CD14-positive monocyte (primary cell): ENCODE results near the gene DRGX. TPM values are rescaled to one million over a fixed set of nuclear protein-coding genes. Genes with fewer than 3 reads are reported as not detected.

Source experiments
- DNase-seq, 3 donors: peaks; one replicate each; pipeline ENCODE4 v3.0.0-alpha.2; 2011 to 2022
- H2AFZ ChIP-seq: 2 replicates; pipeline ENCODE4 v1.6.0; 2012; ENCODE audit warnings: mild to moderate bottlenecking, low read depth, low read length, inconsistent platforms; ENCODE audit not compliant: insufficient read depth, poor library complexity, severe bottlenecking
- H3K27ac ChIP-seq, 2 donors: 1 replicate in 1 of 2; 2 replicates in 1 of 2; pipeline ENCODE4 v1.5.1; 2012 to 2013; ENCODE audit warnings: low read length in 2 of 2, control low read depth in 1 of 2, inconsistent platforms in 1 of 2, low read depth in 1 of 2, mild to moderate bottlenecking in 1 of 2
- H3K27me3 ChIP-seq, 2 donors: one replicate each; pipeline versions ENCODE4 v1.6.0 to v1.6.1; 2011 to 2013; ENCODE audit warnings: low read length in 2 of 2; ENCODE audit not compliant: control insufficient read depth in 2 of 2, insufficient read depth in 2 of 2
- H3K36me3 ChIP-seq, 2 donors: replicated peaks in 1 of 2; 1 replicate in 1 of 2; 2 replicates in 1 of 2; pipeline versions ENCODE4 v1.5.1 to v1.6.1; 2012 to 2013; ENCODE audit warnings: low read length in 2 of 2, control low read depth in 1 of 2, inconsistent platforms in 1 of 2, mild to moderate bottlenecking in 1 of 2; ENCODE audit not compliant: insufficient read depth in 2 of 2, control insufficient read depth in 1 of 2
- H3K4me1 ChIP-seq, 2 donors: 1 replicate in 1 of 2; 2 replicates in 1 of 2; pipeline versions ENCODE4 v1.5.1 to v1.6.1; 2012 to 2013; ENCODE audit warnings: low read length in 2 of 2, control low read depth in 1 of 2, inconsistent platforms in 1 of 2, mild to moderate bottlenecking in 1 of 2, moderate library complexity in 1 of 2; ENCODE audit not compliant: insufficient read depth in 2 of 2, control insufficient read depth in 1 of 2
- H3K4me2 ChIP-seq: replicated peaks from 2 replicates; pipeline ENCODE3; 2012; ENCODE audit warnings: low read length, moderate library complexity, mild to moderate bottlenecking; ENCODE audit not compliant: poor library complexity, severe bottlenecking; ENCODE audit errors: extremely low read depth
- H3K4me3 ChIP-seq, 3 experiments: fragments of 200-600 bp in 1 of 3; sonication (generic) in 1 of 3; replicated peaks in 1 of 3; 1 replicate in 2 of 3; 2 replicates in 1 of 3; pipeline ENCODE4 v1.5.1; 2011 to 2013; ENCODE audit warnings: low read length in 3 of 3, mild to moderate bottlenecking in 3 of 3, control low read depth in 2 of 3, low read depth in 2 of 3, inconsistent platforms in 1 of 3, moderate library complexity in 1 of 3
- H3K79me2 ChIP-seq: 2 replicates; pipeline ENCODE4 v1.6.0; 2012; ENCODE audit warnings: mild to moderate bottlenecking, control low read depth, inconsistent platforms, low read length, moderate library complexity; ENCODE audit not compliant: insufficient read depth
- H3K9ac ChIP-seq: 2 replicates; pipeline ENCODE4 v1.6.0; 2017; ENCODE audit warnings: low read length, mild to moderate bottlenecking; ENCODE audit not compliant: insufficient read depth, poor library complexity, severe bottlenecking
- H3K9me3 ChIP-seq, 2 donors: replicated peaks in 1 of 2; 1 replicate in 1 of 2; 2 replicates in 1 of 2; pipeline versions ENCODE4 v1.5.1 to v1.6.1; 2012 to 2013; ENCODE audit warnings: low read length in 2 of 2, control low read depth in 1 of 2; ENCODE audit not compliant: control insufficient read depth in 1 of 2, insufficient read depth in 1 of 2
- H4K20me1 ChIP-seq: 2 replicates; pipeline ENCODE4 v1.6.0; 2012; ENCODE audit warnings: mild to moderate bottlenecking, low read length, control low read depth, moderate library complexity; ENCODE audit not compliant: insufficient read depth
- H3K27ac Mint-ChIP-seq, 7 donors: one replicate each; pipeline ENCODE4 v1.8.0; 2020; ENCODE audit warnings: mild to moderate bottlenecking in 7 of 7, mixed read lengths in 7 of 7, moderate library complexity in 6 of 7, inconsistent platforms in 2 of 7
- H3K27me3 Mint-ChIP-seq, 3 donors: one replicate each; pipeline ENCODE4 v1.8.0; 2021 to 2022; ENCODE audit warnings: low read depth in 3 of 3, mild to moderate bottlenecking in 3 of 3, mixed read lengths in 3 of 3, moderate library complexity in 3 of 3, inconsistent platforms in 1 of 3
- H3K36me3 Mint-ChIP-seq, 2 donors: one replicate each; pipeline ENCODE4 v1.8.0; 2020; ENCODE audit warnings: mixed read lengths in 2 of 2, inconsistent platforms in 1 of 2, mild to moderate bottlenecking in 1 of 2
- H3K4me1 Mint-ChIP-seq: one replicate; pipeline ENCODE4 v1.8.0; 2020; ENCODE audit warnings: mild to moderate bottlenecking, mixed read lengths
- H3K4me3 Mint-ChIP-seq, 2 donors: one replicate each; pipeline ENCODE4 v1.8.0; 2020; ENCODE audit warnings: mild to moderate bottlenecking in 2 of 2, mixed read lengths in 2 of 2, moderate library complexity in 1 of 2
- H3K9me3 Mint-ChIP-seq, 7 donors: one replicate each; pipeline ENCODE4 v1.8.0; 2020 to 2022; ENCODE audit warnings: mixed read lengths in 7 of 7, mild to moderate bottlenecking in 6 of 7, moderate library complexity in 6 of 7, inconsistent platforms in 2 of 7
- WGBS: methylation state at CpG from one replicate; pipeline ENCODE4 v1.1.5; 2013; ENCODE audit warnings: missing lambda C conversion rate; ENCODE audit not compliant: insufficient coverage; 5-methylcytosine and 5-hydroxymethylcytosine counted together
- intact Hi-C, 2 donors: fragments of 100-400 bp; cut with micrococcal nuclease; formaldehyde crosslinking; loops; one replicate each; pipeline versions ENCODE4 v1.15.0 to v1.15.1; 2023
- polyA plus RNA-seq, 3 donors: library from polyadenylated mRNA; depleted of rRNA in 1 of 3; unstranded in 2 of 3; stranded (reverse) in 1 of 3; fragments of 300-500 nt in 2 of 3; fragments of >200 nt in 1 of 3; fragmentation: Illumina TruSeq in 2 of 3; gene quantifications; 1 replicate in 2 of 3; 2 replicates in 1 of 3; pipeline ENCODE4 v1.2.3, GENCODE V29; 2012 to 2021
- TF ChIP-seq, protein P1 (sequence below): fragments of 200-600 bp; IDR thresholded peaks from one replicate; pipeline ENCODE4 v1.8.0; 2022; ENCODE audit warnings: antibody characterized with exemption, mild to moderate bottlenecking

The DRGX gene
- polyA plus RNA-seq, 3 donors: not detected

DNA sequence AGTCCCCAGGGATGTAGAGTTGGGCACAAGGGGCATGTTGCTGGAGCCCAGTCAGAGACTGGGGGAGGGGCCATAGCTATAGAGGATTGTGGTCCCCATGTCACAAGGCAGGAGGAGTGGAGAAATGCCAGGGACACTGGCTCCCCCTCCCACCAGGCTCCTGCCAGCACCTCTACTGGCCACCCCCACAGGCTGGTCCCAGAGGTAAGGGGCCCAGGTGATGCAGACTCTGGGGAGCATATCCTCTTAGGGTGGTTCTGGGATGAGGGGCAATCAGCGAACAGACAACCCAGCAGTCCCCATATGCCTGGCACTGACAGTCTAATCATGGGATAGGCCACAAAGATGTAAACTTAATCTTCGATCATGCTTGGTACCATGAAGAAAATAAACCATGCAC is 75.7 kb downstream of the DRGX start:
- intact Hi-C loops: loop anchor here (5.0 kb wide), 2 partner anchors 43 to 72 kb away; no protein-coding TSS in a partner anchor
- no peaks in the 10 kb centered on the region for H3K36me3 ChIP-seq
- no peaks in the 10 kb centered on the region for H3K27me3 ChIP-seq
- H3K9me3 ChIP-seq: no peaks in the 10 kb centered on the region
- H3K4me2 ChIP-seq: peak overlapping the region; percentile 47
- peaks cover 31 to 51% of the 10 kb centered on the region in 2 donors for H3K4me1 ChIP-seq
- Mint-ChIP-seq H3K4me1 (peaks cover 52% of the 10 kb centered on the region), H3K4me3 (no peak overlapping the region), H3K36me3 (no peaks in the 10 kb centered on the region), H3K27me3 (peaks cover 0 to 6% (median 4%) of the 10 kb centered on the region in 3 donors), H3K27ac (peak overlapping the region; percentile 44 to 79 (median 71)), H3K9me3 (no peaks in the 10 kb centered on the region)
- peak overlapping the region; percentile 46 to 79 for H3K27ac ChIP-seq
- no peaks in the 10 kb centered on the region for H4K20me1 ChIP-seq
- no peaks in the 10 kb centered on the region for H3K79me2 ChIP-seq
- no peak overlapping the region for H3K9ac ChIP-seq
- no CpG with 5 or more reads among the region's 2 CpGs for WGBS
- H2AFZ ChIP-seq: no peak overlapping the region
- H3K4me3 ChIP-seq: peak overlapping the region in 1 of 3 experiments; percentile 40
- no peak for DNase-seq
- TF ChIP-seq, protein P1, sequence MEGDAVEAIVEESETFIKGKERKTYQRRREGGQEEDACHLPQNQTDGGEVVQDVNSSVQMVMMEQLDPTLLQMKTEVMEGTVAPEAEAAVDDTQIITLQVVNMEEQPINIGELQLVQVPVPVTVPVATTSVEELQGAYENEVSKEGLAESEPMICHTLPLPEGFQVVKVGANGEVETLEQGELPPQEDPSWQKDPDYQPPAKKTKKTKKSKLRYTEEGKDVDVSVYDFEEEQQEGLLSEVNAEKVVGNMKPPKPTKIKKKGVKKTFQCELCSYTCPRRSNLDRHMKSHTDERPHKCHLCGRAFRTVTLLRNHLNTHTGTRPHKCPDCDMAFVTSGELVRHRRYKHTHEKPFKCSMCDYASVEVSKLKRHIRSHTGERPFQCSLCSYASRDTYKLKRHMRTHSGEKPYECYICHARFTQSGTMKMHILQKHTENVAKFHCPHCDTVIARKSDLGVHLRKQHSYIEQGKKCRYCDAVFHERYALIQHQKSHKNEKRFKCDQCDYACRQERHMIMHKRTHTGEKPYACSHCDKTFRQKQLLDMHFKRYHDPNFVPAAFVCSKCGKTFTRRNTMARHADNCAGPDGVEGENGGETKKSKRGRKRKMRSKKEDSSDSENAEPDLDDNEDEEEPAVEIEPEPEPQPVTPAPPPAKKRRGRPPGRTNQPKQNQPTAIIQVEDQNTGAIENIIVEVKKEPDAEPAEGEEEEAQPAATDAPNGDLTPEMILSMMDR: no peak

DNA sequence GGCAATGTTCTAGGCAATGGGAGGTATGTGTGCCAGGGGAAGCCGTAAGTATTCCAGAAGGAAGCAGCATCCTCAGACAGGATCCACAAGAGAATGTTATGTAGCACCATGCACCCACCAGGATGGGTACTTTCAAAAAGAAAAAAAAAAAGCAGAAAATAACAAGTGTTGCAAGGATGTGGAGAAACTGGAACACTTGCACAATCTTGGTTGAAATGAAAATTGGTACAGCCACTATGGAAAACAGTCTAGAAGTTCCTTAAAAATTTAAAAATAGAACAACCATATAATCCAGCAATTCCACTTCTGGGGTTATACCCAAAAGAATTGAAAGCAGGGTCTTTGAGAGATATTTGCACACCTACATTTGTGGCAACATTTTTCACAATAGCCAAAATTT is 76.7 kb downstream of the DRGX start:
- Mint-ChIP-seq H3K36me3 (no peaks in the 10 kb centered on the region), H3K27ac (peak overlapping the region; percentile 70 to 87 (median 76)), H3K27me3 (peaks cover 0 to 6% (median 4%) of the 10 kb centered on the region in 3 donors), H3K9me3 (no peaks in the 10 kb centered on the region), H3K4me3 (peak overlapping the region in 1 of 2 donors; percentile 60), H3K4me1 (peaks cover 51% of the 10 kb centered on the region)
- WGBS: no CpG with 5 or more reads among the region's 1 CpG
- Histone ChIP-seq H3K9me3 (no peaks in the 10 kb centered on the region), H3K27me3 (no peaks in the 10 kb centered on the region), H3K9ac (peak overlapping the region; percentile 27), H3K36me3 (no peaks in the 10 kb centered on the region), H3K27ac (peak overlapping the region; percentile 1 to 79), H2AFZ (no peak overlapping the region), H4K20me1 (no peaks in the 10 kb centered on the region), H3K4me2 (peak overlapping the region; percentile 47), H3K4me3 (peak overlapping the region in 1 of 3 experiments; percentile 40), H3K79me2 (no peaks in the 10 kb centered on the region), H3K4me1 (peaks cover 35 to 50% of the 10 kb centered on the region in 2 donors)
- intact Hi-C loops: loop anchor here (10.0 kb wide), 2 partner anchors 46 to 144 kb away; no protein-coding TSS in a partner anchor
- peak in 2 of 3 donors; percentile 48 to 58 for DNase-seq
- TF ChIP-seq, protein P1: no peak
